NB4 (cell line): ENCODE data around the gene SRXN1.

Source experiments
- DNase-seq: peaks from one replicate; pipeline ENCODE4 v3.0.0; 2010; ENCODE audit warnings: low read depth
- H3K4me3 ChIP-seq: one replicate; pipeline ENCODE4 v1.5.1; 2011; ENCODE audit warnings: mild to moderate bottlenecking, low read depth, low read length, moderate library complexity
- CTCF ChIP-seq: IDR thresholded peaks from one replicate; pipeline ENCODE4 v1.5.1; 2012; ENCODE audit warnings: low read depth, low read length
- MAX ChIP-seq: IDR thresholded peaks from 2 replicates; pipeline ENCODE4 v1.6.1; 2011; ENCODE audit warnings: low read depth, low read length
- MYC ChIP-seq: IDR thresholded peaks from 2 replicates; pipeline ENCODE4 v1.6.1; 2011; ENCODE audit warnings: low read depth, low read length
- POLR2A ChIP-seq: IDR thresholded peaks from 2 replicates; pipeline ENCODE4 v1.6.1; 2011; ENCODE audit warnings: mild to moderate bottlenecking; ENCODE audit not compliant: insufficient read length; ENCODE audit errors: extremely low read depth

SRXN1 gene

GRCh38 chr20:673603-674001 lies 20.6 kb upstream of the SRXN1 start:
- H3K4me3 ChIP-seq: no peak overlapping the region
- TF ChIP-seq MAX: no peak
- no peak for TF ChIP-seq MYC
- TF ChIP-seq POLR2A: no peak
- no peak for TF ChIP-seq CTCF
- DNase-seq: no peak

- DNase-seq: no peak
Observed at GRCh38 chr20:672963-673602, 20.1 kb upstream of the SRXN1 start.

GRCh38 chr20:671252-672030 lies 18.4 kb upstream of the SRXN1 start:
- TF ChIP-seq MAX: peak; percentile 32; the same call in 1 of the 2 replicates
- no peak for TF ChIP-seq CTCF
- H3K4me3 ChIP-seq: no peak overlapping the region
- peak; percentile 96 for DNase-seq

More at GRCh38 chr20:672963-673602, 20.1 kb upstream of the SRXN1 start:
- H3K4me3 ChIP-seq: no peak overlapping the region
- TF ChIP-seq MAX (no peak), POLR2A (no peak)

- H3K4me3 ChIP-seq: no peak overlapping the region
- DNase-seq: no peak
- TF ChIP-seq CTCF (no peak), POLR2A (no peak), MAX (no peak), MYC (no peak)
Observed at GRCh38 chr20:669573-669972, 16.6 kb upstream of the SRXN1 start.

- no peak for TF ChIP-seq POLR2A
- no peak for TF ChIP-seq MYC
- no peak for TF ChIP-seq MAX
- no peak for TF ChIP-seq CTCF
- H3K4me3 ChIP-seq: no peak overlapping the region
- DNase-seq: peak; percentile 59
Observed at GRCh38 chr20:668638-669037, 15.6 kb upstream of the SRXN1 start.

- TF ChIP-seq CTCF: no peak
- TF ChIP-seq POLR2A: no peak
- no peak for TF ChIP-seq MAX
- TF ChIP-seq MYC: no peak
- DNase-seq: no peak
- H3K4me3 ChIP-seq: no peak overlapping the region
Observed at GRCh38 chr20:668050-668449, 15.1 kb upstream of the SRXN1 start.
